K562 (cell line): ENCODE measurements around the gene RCSD1. TPM values are rescaled to one million over a fixed set of nuclear protein-coding genes. Genes with fewer than 3 reads are reported as not detected.

Experiments
- ATAC-seq: fragments of 200-7000 bp; cut with Tn5 transposase; 3 replicates; pipeline ENCODE4 v1.9.1; 2020; ENCODE audit warnings: moderate library complexity
- BruUV-seq: library from RNA; stranded (reverse); fragments of 400-500 nt; replicated peaks from 2 replicates; lab custom pipeline; 2021; lab: Mats Ljungman, UMichigan
- CTCF ChIA-PET: fragments of 300-600 bp; formaldehyde crosslinking; extraction: SDS; loops from one replicate; lab custom pipeline; 2021; ENCODE audit warnings: low intra/inter-chr PET ratio; lab: Yijun Ruan, JAX
- POLR2A ChIA-PET: fragments of 300-600, 350-650 bp; sonication (Branson Sonifier 250); formaldehyde crosslinking; extraction: SDS; loops from one replicate; lab custom pipeline; 2021; ENCODE audit warnings: antibody characterized with exemption, inconsistent platforms; lab: Yijun Ruan, JAX
- DNase-seq, 4 experiments: peaks; one replicate each; pipeline versions ENCODE4 v3.0.0 to v3.0.0-alpha.2; 2011 to 2018; ENCODE audit warnings: low spot score in 3 of 4, mixed read lengths in 3 of 4; ENCODE audit errors: extremely low read depth in 1 of 4
- FAIRE-seq: peaks from 2 replicates; lab custom pipeline; 2011; peaks lifted over from hg19 to GRCh38; lab: Jason Lieb, UNC
- H2AFZ ChIP-seq: 2 replicates; pipeline ENCODE4 v1.6.0; 2011; ENCODE audit warnings: low read depth, low read length, control low read depth, inconsistent platforms
- H3K27ac ChIP-seq: fragments of 200-600 bp; 3 replicates; pipeline ENCODE4 v1.8.0; 2011; ENCODE audit warnings: low read depth, mild to moderate bottlenecking, control low read depth, inconsistent platforms, low read length, moderate library complexity, mixed read lengths; ENCODE audit errors: extremely low read depth
- H3K27me3 ChIP-seq, 2 experiments: fragments of 300-600 bp in 1 of 2; 2 replicates in 1 of 2; 3 replicates in 1 of 2; pipeline versions ENCODE4 v1.6.0 to v1.8.0; 2011; ENCODE audit warnings: inconsistent platforms in 2 of 2, low read length in 2 of 2, mild to moderate bottlenecking in 1 of 2, mixed read lengths in 1 of 2, moderate library complexity in 1 of 2; ENCODE audit not compliant: control insufficient read depth in 2 of 2, insufficient read depth in 2 of 2
- H3K36me3 ChIP-seq: fragments of 300-600 bp; 3 replicates; pipeline ENCODE4 v1.8.0; 2011; ENCODE audit warnings: mild to moderate bottlenecking, low read length, inconsistent platforms; ENCODE audit not compliant: control insufficient read depth, insufficient read depth
- H3K4me1 ChIP-seq, 2 experiments: fragments of 200-600 bp in 1 of 2; replicated peaks in 1 of 2; 2 replicates in 1 of 2; 3 replicates in 1 of 2; pipeline versions ENCODE4 v1.5.1 to v1.8.0; 2011; ENCODE audit warnings: inconsistent platforms in 2 of 2, low read length in 2 of 2, mild to moderate bottlenecking in 1 of 2, mixed read lengths in 1 of 2, moderate library complexity in 1 of 2; ENCODE audit not compliant: control insufficient read depth in 2 of 2, insufficient read depth in 2 of 2
- H3K4me2 ChIP-seq: 2 replicates; pipeline ENCODE4 v1.6.1; 2011; ENCODE audit warnings: low read length, control low read depth, inconsistent platforms, mixed read lengths; ENCODE audit not compliant: insufficient read depth
- H3K4me3 ChIP-seq: fragments of 200-600 bp; sonication (generic), shearing (Covaris generic); 2 replicates; pipeline ENCODE4 v1.5.1; 2016; ENCODE audit warnings: control low read depth, inconsistent platforms
- H3K79me2 ChIP-seq: fragments of 200-600 bp; 3 replicates; pipeline ENCODE4 v1.8.0; 2011; ENCODE audit warnings: low read length, inconsistent platforms; ENCODE audit not compliant: control insufficient read depth, insufficient read depth
- H3K9ac ChIP-seq, 2 experiments: 2 replicates each; pipeline versions ENCODE4 v1.6.0 to v1.6.1; 2011; ENCODE audit warnings: low read depth in 2 of 2, low read length in 2 of 2, control low read depth in 1 of 2, inconsistent platforms in 1 of 2, mild to moderate bottlenecking in 1 of 2, mixed read lengths in 1 of 2; ENCODE audit not compliant: insufficient read depth in 1 of 2
- H3K9me1 ChIP-seq: one replicate; pipeline ENCODE4 v1.6.0; 2011; ENCODE audit warnings: inconsistent platforms, mild to moderate bottlenecking, low read length, moderate library complexity; ENCODE audit not compliant: control insufficient read depth, insufficient read depth
- H3K9me3 ChIP-seq: replicated peaks from 2 replicates; pipeline ENCODE4 v1.5.1; 2011; ENCODE audit warnings: low read depth, low read length, inconsistent platforms; ENCODE audit not compliant: control insufficient read depth, insufficient read depth
- H4K20me1 ChIP-seq: replicated peaks from 2 replicates; pipeline ENCODE4 v1.6.1; 2011; ENCODE audit warnings: low read length, inconsistent platforms, mixed read lengths; ENCODE audit not compliant: control insufficient read depth, insufficient read depth
- ARID3B ChIP-seq: fragments of 250-450 bp; sonication (Bioruptor Pico); IDR thresholded peaks from 2 replicates; pipeline ENCODE4 v1.4.0; 2020; ENCODE audit warnings: borderline replicate concordance
- CBFA2T2 ChIP-seq: fragments of 450-650 bp; conservative IDR thresholded peaks from 2 replicates; pipeline ENCODE4 v1.6.1; 2017; ENCODE audit warnings: mild to moderate bottlenecking
- IFI16 ChIP-seq: fragments of 250-450 bp; sonication (Bioruptor Pico); IDR thresholded peaks from 2 replicates; pipeline ENCODE4 v2.1.2; 2022; ENCODE audit warnings: mild to moderate bottlenecking, inconsistent platforms
- KDM1A ChIP-seq, 2 experiments: fragments of 450-650 bp; IDR thresholded peaks; 2 replicates each; pipeline ENCODE4 v1.6.1; 2016; ENCODE audit warnings: mild to moderate bottlenecking in 2 of 2
- MNT ChIP-seq, 2 experiments: fragments of 450-650 bp; conservative IDR thresholded peaks; 2 replicates each; pipeline ENCODE4 v1.6.1; 2017; ENCODE audit warnings: mild to moderate bottlenecking in 2 of 2, moderate library complexity in 2 of 2
- SMARCA4 ChIP-seq: fragments of 450-650 bp; IDR thresholded peaks from 2 replicates; pipeline ENCODE4 v1.6.1; 2016
- TAF9B ChIP-seq: fragments of 450-650 bp; IDR thresholded peaks from 2 replicates; pipeline ENCODE4 v1.6.1; 2018; ENCODE audit warnings: mild to moderate bottlenecking; ENCODE audit not compliant: partially characterized antibody
- TAL1 ChIP-seq: fragments of 450-650 bp; IDR thresholded peaks from 2 replicates; pipeline ENCODE4 v1.6.1; 2016; ENCODE audit warnings: mild to moderate bottlenecking
- ZFPM2 ChIP-seq: fragments of 250-450 bp; sonication (Bioruptor Pico); IDR thresholded peaks from 2 replicates; pipeline ENCODE4 v1.5.1; 2022; ENCODE audit warnings: mild to moderate bottlenecking
- ZNF79 ChIP-seq: fragments of 250-450 bp; sonication (Bioruptor Pico); IDR thresholded peaks from 2 replicates; pipeline ENCODE4 v1.4.0; 2020; ENCODE audit warnings: low read depth, mild to moderate bottlenecking, moderate library complexity
- WGBS: fragments of 100-300 bp; shearing (Covaris generic); methylation state at CpG from one replicate; pipeline ENCODE4 v1.1.6; 2016; ENCODE audit warnings: low coverage, mixed read lengths; ENCODE audit not compliant: insufficient coverage; ENCODE audit errors: missing lambda C conversion rate; 5-methylcytosine and 5-hydroxymethylcytosine counted together
- in situ Hi-C: fragments of 300-500 bp; cut with MboI; formaldehyde crosslinking; loops from 4 replicates; pipeline ENCODE4 v1.15.0; 2018; ENCODE audit warnings: inconsistent platforms, mixed read lengths
- intact Hi-C: fragments of 100-400 bp; cut with micrococcal nuclease; formaldehyde crosslinking; loops from 2 replicates; pipeline ENCODE4 v1.14.2; 2022
- polyA plus RNA-seq, 8 experiments: library from polyadenylated mRNA; depleted of rRNA in 4 of 8; stranded (reverse) in 5 of 8; unstranded in 3 of 8; fragments of >200 nt; fragmentation: Nextera tagmentation in 2 of 8; fragmentation: Illumina TruSeq in 1 of 8; extraction: Ambion mirVana in 2 of 8; extraction: Trizol in 1 of 8; gene quantifications; 2 replicates each; pipeline versions ENCODE4 v1.2.1 to v1.2.3, GENCODE V29; 2011 to 2014; ENCODE audit warnings: inconsistent platforms in 1 of 8, missing spikeins in 1 of 8
- total RNA-seq, 7 experiments: library from RNA; depleted of rRNA in 6 of 7; stranded (reverse); fragments of >200 nt in 6 of 7; fragmentation: Illumina TruSeq in 2 of 7; extraction: Trizol in 2 of 7; gene quantifications; 2 replicates each; pipeline versions ENCODE4 v1.2.1 to v1.2.3, GENCODE V29; 2011 to 2021; ENCODE audit warnings: low replicate concordance in 1 of 7

Gene RCSD1
- total and polyA plus RNA-seq, 9 of the 15 experiments (the other 6 are each of a cell fraction or from before 2014, with no cell fraction given) = 7.8 to 69.8 (median 45.3) TPM

- 0 out of 4 replicates have a peak, but pooled peaks of 1 of the 2 experiments have one; percentile 17 for TF ChIP-seq MNT (conservative IDR thresholded peaks at IDR 0.05)
- no peak for TF ChIP-seq ZNF79 (CRISPR knock-in tag)
- no peak for TF ChIP-seq IFI16
- TF ChIP-seq ZFPM2 (CRISPR knock-in tag) = no peak
- TF ChIP-seq TAF9B = no peak
Observed at GRCh38 chr1:167676916-167677848, 47.1 kb downstream of the RCSD1 start (continued).

- DNase-seq (peak in 3 of 4 experiments; percentile 46 to 78 (median 49)), FAIRE-seq (peak; percentile 67), ATAC-seq (peak; percentile 57)
- ChIA-PET POLR2A (interaction anchor here (0.8 to 1.5 kb wide), 6 partner anchors 9 to 127 kb away, joined by 3 to 5 read pairs (median 3); no protein-coding TSS in a partner anchor), CTCF (no interaction called here)
- Histone ChIP-seq H3K36me3 (peaks cover 26% of the 10 kb centered on the region), H3K4me3 (no peak overlapping the region), H3K27me3 (no peaks in the 10 kb centered on the region), H3K9me1 (peaks cover 3% of the 10 kb centered on the region), H3K9me3 (no peaks in the 10 kb centered on the region), H4K20me1 (0 out of 2 replicates have a peak, but pooled peaks cover 3% of the 10 kb centered on the region), H3K27ac (no peak overlapping the region), H2AFZ (no peak overlapping the region), H3K9ac (peak overlapping the region in 1 of 2 experiments; percentile 7; a peak in 1 of 4 replicates), H3K4me2 (no peak overlapping the region), H3K4me1 (peaks cover 5 to 23% of the 10 kb centered on the region in 2 experiments; a peak in 4 of 5 replicates), H3K79me2 (no peaks in the 10 kb centered on the region)
- in situ Hi-C loops (loop anchor here (25.0 kb wide), 2 partner anchors 1491 to 1666 kb away; no protein-coding TSS in a partner anchor), intact Hi-C loops (no loop called here)
- BruUV-seq = no TSS peak
- 28% methylated on average over 10 of the region's 10 CpGs for WGBS
- peak; percentile 84 to 91 for TF ChIP-seq KDM1A (IDR thresholded peaks at IDR 0.05)
- TF ChIP-seq TAL1 = peak; percentile 15; the same call in 1 of the 2 replicates
- TF ChIP-seq SMARCA4 = 0 out of 2 replicates have a peak, but pooled peaks have one; percentile 16
- peak; percentile 62 for TF ChIP-seq CBFA2T2
- no peak for TF ChIP-seq ARID3B (CRISPR knock-in tag)
Observed at GRCh38 chr1:167678422-167678821, 48.4 kb downstream of the RCSD1 start.
